ENCODE results near the gene GNAL. TPM values are rescaled to one million over a fixed set of nuclear protein-coding genes. Genes with fewer than 3 reads are reported as not detected.

GNAL gene
- total RNA-seq, 1 experiment from 2014 or later: 24.0 TPM

DNA sequence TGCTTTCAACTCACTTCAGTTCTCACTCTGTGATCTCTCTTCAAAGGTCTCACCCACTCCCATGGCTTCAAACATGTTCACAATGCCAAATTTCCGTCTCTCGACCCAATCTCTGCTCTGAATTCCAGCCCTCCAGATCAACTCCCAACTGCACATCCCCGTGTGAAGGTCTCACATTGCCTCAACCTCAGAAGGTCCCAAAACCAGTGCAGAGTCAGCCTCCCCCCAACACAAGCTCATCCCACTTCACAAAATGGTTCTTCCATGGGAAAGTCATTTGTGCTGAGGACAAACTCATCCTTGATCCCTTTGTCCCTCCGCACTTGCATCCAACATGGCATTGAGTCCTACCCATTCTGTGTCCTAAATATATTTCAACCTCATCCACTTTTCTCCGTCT is 31.0 kb upstream of the GNAL start:
- no peak overlapping the region for H3K4me3 Mint-ChIP-seq
- peaks cover 2% of the 10 kb centered on the region for H4K20me1 ChIP-seq (ENCODE audit: control insufficient read depth, insufficient read depth, insufficient read length)
- H3K27me3 Mint-ChIP-seq (ENCODE audit: low read depth): peaks cover 23% of the 10 kb centered on the region
- H3K4me1 Mint-ChIP-seq: peaks cover 6 to 8% of the 10 kb centered on the region in 2 experiments
- no peak overlapping the region for H4K5ac ChIP-seq (ENCODE audit: insufficient read length, low read depth, low read length)
- no peaks in the 10 kb centered on the region for H3K79me2 ChIP-seq (ENCODE audit: insufficient read depth, low read length)
- H3K9me3 Mint-ChIP-seq: no peaks in the 10 kb centered on the region; a peak in 1 of 5 replicates
- H2AK5ac ChIP-seq (ENCODE audit: insufficient read length, low read length): no peak overlapping the region
- H3K23me2 ChIP-seq (ENCODE audit: insufficient read length, low read depth, low read length, poor library complexity, severe bottlenecking): no peaks in the 10 kb centered on the region
- no peak overlapping the region for H3K4ac ChIP-seq (ENCODE audit: low read depth, low read length)
- H3K23ac ChIP-seq (ENCODE audit: insufficient read length, low read depth, low read length): no peak overlapping the region
- H3K27ac ChIP-seq (ENCODE audit: insufficient read length, low read depth, low read length): no peak overlapping the region
- H2BK15ac ChIP-seq (ENCODE audit: low read depth, low read length): no peak overlapping the region
- no peak overlapping the region for H3K27ac Mint-ChIP-seq
- H3K79me1 ChIP-seq (ENCODE audit: insufficient read depth, low read depth, low read length, poor library complexity, severe bottlenecking): no peaks in the 10 kb centered on the region
- H4K8ac ChIP-seq (replicated peaks; ENCODE audit: insufficient read length, low read depth, low read length): no peak overlapping the region
- no peak overlapping the region for H2BK5ac ChIP-seq (ENCODE audit: insufficient read length, low read length)
- no peaks in the 10 kb centered on the region for H3K36me3 Mint-ChIP-seq (ENCODE audit: insufficient read depth in 1 of 3, low read depth in 3 of 3)
- no peaks in the 10 kb centered on the region for H3K4me1 ChIP-seq (ENCODE audit: insufficient read depth, low read length)
- TF ChIP-seq, protein P1, sequence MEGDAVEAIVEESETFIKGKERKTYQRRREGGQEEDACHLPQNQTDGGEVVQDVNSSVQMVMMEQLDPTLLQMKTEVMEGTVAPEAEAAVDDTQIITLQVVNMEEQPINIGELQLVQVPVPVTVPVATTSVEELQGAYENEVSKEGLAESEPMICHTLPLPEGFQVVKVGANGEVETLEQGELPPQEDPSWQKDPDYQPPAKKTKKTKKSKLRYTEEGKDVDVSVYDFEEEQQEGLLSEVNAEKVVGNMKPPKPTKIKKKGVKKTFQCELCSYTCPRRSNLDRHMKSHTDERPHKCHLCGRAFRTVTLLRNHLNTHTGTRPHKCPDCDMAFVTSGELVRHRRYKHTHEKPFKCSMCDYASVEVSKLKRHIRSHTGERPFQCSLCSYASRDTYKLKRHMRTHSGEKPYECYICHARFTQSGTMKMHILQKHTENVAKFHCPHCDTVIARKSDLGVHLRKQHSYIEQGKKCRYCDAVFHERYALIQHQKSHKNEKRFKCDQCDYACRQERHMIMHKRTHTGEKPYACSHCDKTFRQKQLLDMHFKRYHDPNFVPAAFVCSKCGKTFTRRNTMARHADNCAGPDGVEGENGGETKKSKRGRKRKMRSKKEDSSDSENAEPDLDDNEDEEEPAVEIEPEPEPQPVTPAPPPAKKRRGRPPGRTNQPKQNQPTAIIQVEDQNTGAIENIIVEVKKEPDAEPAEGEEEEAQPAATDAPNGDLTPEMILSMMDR (conservative IDR thresholded peaks at IDR 0.05): no peak
- DNase-seq: no peak
- H3T11ph ChIP-seq (ENCODE audit: low read length): no peak overlapping the region
- no peak overlapping the region for H4K91ac ChIP-seq (ENCODE audit: insufficient read length, low read depth, low read length)
- H2BK20ac ChIP-seq (ENCODE audit: low read depth, low read length, poor library complexity, severe bottlenecking): no peak overlapping the region
- H3K4me2 ChIP-seq (ENCODE audit: insufficient read depth, insufficient read length, low read length): no peak overlapping the region
- no peak overlapping the region for H2BK120ac ChIP-seq (ENCODE audit: low read depth, low read length, poor library complexity, severe bottlenecking)
- H3K56ac ChIP-seq (ENCODE audit: insufficient read length, low read depth, low read length): no peak overlapping the region
- H2AFZ ChIP-seq (ENCODE audit: low read length): no peak overlapping the region
- H3K27me3 ChIP-seq (ENCODE audit: insufficient read depth, low read length): no peaks in the 10 kb centered on the region
- no peak overlapping the region for H2BK12ac ChIP-seq (ENCODE audit: insufficient read length, low read depth, low read length)
- no peaks in the 10 kb centered on the region for H3K9me3 ChIP-seq (ENCODE audit: control insufficient read depth, low read depth, low read length)
- no peak overlapping the region for H3K14ac ChIP-seq (ENCODE audit: insufficient read depth, low read length)
- no CpG with 5 or more reads among the region's 5 CpGs for WGBS (ENCODE audit: extremely low coverage, insufficient read length, low lambda C conversion rate)
- H3K9ac ChIP-seq (ENCODE audit: extremely low read depth, insufficient read length, low read length): no peak overlapping the region
- no peak overlapping the region for H3K18ac ChIP-seq (ENCODE audit: insufficient read length, low read depth, low read length)
